ENCODE results near the gene MACF1. TPM values are rescaled to one million over a fixed set of nuclear protein-coding genes. Genes with fewer than 3 reads are reported as not detected.

MACF1 gene
- total RNA-seq, 2 donors from 2014 or later, result 169 to 292 TPM

GRCh38 chr1:39376656-39377055 is 172.2 kb downstream of the MACF1 start:
- H3K4me1 Mint-ChIP-seq (ENCODE audit: low read depth), result no peaks in the 10 kb centered on the region
- no peaks in the 10 kb centered on the region for H3K27me3 Mint-ChIP-seq (ENCODE audit: low read depth)
- no peaks in the 10 kb centered on the region for H3K9me3 Mint-ChIP-seq
- ATAC-seq (replicated peaks in 1 of 2) (no peak), DNase-seq (no peak)
- H3K27ac Mint-ChIP-seq, result no peak overlapping the region
- H3K36me3 Mint-ChIP-seq (ENCODE audit: insufficient read depth in 2 of 2), result peaks cover 9 to 27% of the 10 kb centered on the region in 2 donors
- H3K4me3 Mint-ChIP-seq, result no peak overlapping the region

- Mint-ChIP-seq H3K4me1 (ENCODE audit: low read depth) (no peaks in the 10 kb centered on the region), H3K27ac (no peak overlapping the region), H3K9me3 (no peaks in the 10 kb centered on the region), H3K4me3 (no peak overlapping the region), H3K27me3 (ENCODE audit: low read depth) (no peaks in the 10 kb centered on the region), H3K36me3 (ENCODE audit: insufficient read depth in 2 of 2) (peaks cover 5 to 17% of the 10 kb centered on the region in 2 donors)
- no peak for DNase-seq
- ATAC-seq (replicated peaks in 1 of 2), result no peak
Observed at GRCh38 chr1:39378377-39378776, 173.9 kb downstream of the MACF1 start.

- H3K27me3 Mint-ChIP-seq (ENCODE audit: low read depth), result no peaks in the 10 kb centered on the region
- no peak overlapping the region for H3K4me3 Mint-ChIP-seq
- ATAC-seq (replicated peaks in 1 of 2) (no peak), DNase-seq (no peak)
- peak overlapping the region; percentile 5 for H3K27ac Mint-ChIP-seq
- peaks cover 6 to 19% of the 10 kb centered on the region in 2 donors for H3K36me3 Mint-ChIP-seq (ENCODE audit: insufficient read depth in 2 of 2)
- H3K9me3 Mint-ChIP-seq, result no peaks in the 10 kb centered on the region
- no peaks in the 10 kb centered on the region for H3K4me1 Mint-ChIP-seq (ENCODE audit: low read depth)
Observed at GRCh38 chr1:39379187-39379586, 174.7 kb downstream of the MACF1 start.

GRCh38 chr1:39380036-39380435 is 175.5 kb downstream of the MACF1 start:
- Mint-ChIP-seq H3K27me3 (ENCODE audit: low read depth) (no peaks in the 10 kb centered on the region), H3K4me1 (ENCODE audit: low read depth) (no peaks in the 10 kb centered on the region), H3K27ac (no peak overlapping the region), H3K4me3 (no peak overlapping the region), H3K9me3 (no peaks in the 10 kb centered on the region), H3K36me3 (ENCODE audit: insufficient read depth in 2 of 2) (peaks cover 6 to 17% of the 10 kb centered on the region in 2 donors)
- ATAC-seq (replicated peaks in 1 of 2) (no peak), DNase-seq (no peak)

GRCh38 chr1:39381839-39382238 is 177.3 kb downstream of the MACF1 start:
- H3K4me3 Mint-ChIP-seq, result no peak overlapping the region
- no peaks in the 10 kb centered on the region for H3K9me3 Mint-ChIP-seq
- DNase-seq (no peak), ATAC-seq (replicated peaks in 1 of 2) (no peak)
- no peaks in the 10 kb centered on the region for H3K4me1 Mint-ChIP-seq (ENCODE audit: low read depth)
- H3K36me3 Mint-ChIP-seq (ENCODE audit: insufficient read depth in 2 of 2), result peaks cover 7 to 30% of the 10 kb centered on the region in 2 donors
- H3K27ac Mint-ChIP-seq, result no peak overlapping the region
- no peaks in the 10 kb centered on the region for H3K27me3 Mint-ChIP-seq (ENCODE audit: low read depth)

- peaks cover 6% of the 10 kb centered on the region for H3K4me1 Mint-ChIP-seq (ENCODE audit: low read depth)
- no peak overlapping the region for H3K4me3 Mint-ChIP-seq
- H3K9me3 Mint-ChIP-seq, result no peaks in the 10 kb centered on the region
- ATAC-seq (replicated peaks in 1 of 2) (no peak), DNase-seq (no peak)
- peak overlapping the region; percentile 29 for H3K27ac Mint-ChIP-seq
- H3K36me3 Mint-ChIP-seq (ENCODE audit: insufficient read depth in 2 of 2), result peaks cover 9 to 35% of the 10 kb centered on the region in 2 donors
- no peaks in the 10 kb centered on the region for H3K27me3 Mint-ChIP-seq (ENCODE audit: low read depth)
Observed at GRCh38 chr1:39384305-39384704, 179.8 kb downstream of the MACF1 start.

- ATAC-seq (replicated peaks in 1 of 2), result no peak
- no peak for DNase-seq
- H3K4me1 Mint-ChIP-seq (ENCODE audit: low read depth), result peaks cover 6% of the 10 kb centered on the region
- H3K27ac Mint-ChIP-seq, result peak overlapping the region; percentile 5
- H3K4me3 Mint-ChIP-seq, result no peak overlapping the region
- no peaks in the 10 kb centered on the region for H3K9me3 Mint-ChIP-seq
- H3K27me3 Mint-ChIP-seq (ENCODE audit: low read depth), result no peaks in the 10 kb centered on the region
- H3K36me3 Mint-ChIP-seq (ENCODE audit: insufficient read depth in 2 of 2), result peaks cover 14 to 40% of the 10 kb centered on the region in 2 donors
Observed at GRCh38 chr1:39385067-39385988, 180.8 kb downstream of the MACF1 start.

- peaks cover 17% of the 10 kb centered on the region for H3K4me1 Mint-ChIP-seq (ENCODE audit: low read depth)
- H3K36me3 Mint-ChIP-seq (ENCODE audit: insufficient read depth in 2 of 2), result peaks cover 14 to 35% of the 10 kb centered on the region in 2 donors
- H3K4me3 Mint-ChIP-seq, result no peak overlapping the region
- no peaks in the 10 kb centered on the region for H3K9me3 Mint-ChIP-seq
- peak overlapping the region; percentile 52 for H3K27ac Mint-ChIP-seq
- no peaks in the 10 kb centered on the region for H3K27me3 Mint-ChIP-seq (ENCODE audit: low read depth)
- ATAC-seq (replicated peaks in 1 of 2) (no peak), DNase-seq (no peak)
Observed at GRCh38 chr1:39386997-39387396, 182.5 kb downstream of the MACF1 start.

- H3K4me3 Mint-ChIP-seq, result no peak overlapping the region
Observed at GRCh38 chr1:39387452-39387851, 183.0 kb downstream of the MACF1 start.

GRCh38 chr1:39391691-39392679 is 187.5 kb downstream of the MACF1 start:
- H3K27ac Mint-ChIP-seq, result peak overlapping the region; percentile 87
- no peaks in the 10 kb centered on the region for H3K9me3 Mint-ChIP-seq
- peaks cover 63% of the 10 kb centered on the region for H3K4me1 Mint-ChIP-seq (ENCODE audit: low read depth)
- peak; percentile 8 to 19 for DNase-seq
- H3K27me3 Mint-ChIP-seq (ENCODE audit: low read depth), result no peaks in the 10 kb centered on the region
- peak overlapping the region in 1 of 2 donors; percentile 60 for H3K4me3 Mint-ChIP-seq
- peak; percentile 66 to 80 for ATAC-seq (replicated peaks in 1 of 2)
- H3K36me3 Mint-ChIP-seq (ENCODE audit: insufficient read depth in 2 of 2), result peaks cover 11 to 20% of the 10 kb centered on the region in 2 donors

More at GRCh38 chr1:39387452-39387851, 183.0 kb downstream of the MACF1 start:
- no peaks in the 10 kb centered on the region for H3K9me3 Mint-ChIP-seq
- no peak for DNase-seq
- no peaks in the 10 kb centered on the region for H3K27me3 Mint-ChIP-seq (ENCODE audit: low read depth)
- peaks cover 21% of the 10 kb centered on the region for H3K4me1 Mint-ChIP-seq (ENCODE audit: low read depth)
- no peak for ATAC-seq (replicated peaks in 1 of 2)
- peaks cover 15 to 34% of the 10 kb centered on the region in 2 donors for H3K36me3 Mint-ChIP-seq (ENCODE audit: insufficient read depth in 2 of 2)
- H3K27ac Mint-ChIP-seq, result peak overlapping the region; percentile 52

GRCh38 chr1:39392851-39393573 is 188.5 kb downstream of the MACF1 start:
- Mint-ChIP-seq H3K9me3 (no peaks in the 10 kb centered on the region), H3K27ac (peak overlapping the region; percentile 81), H3K4me3 (peak overlapping the region in 1 of 2 donors; percentile 60), H3K4me1 (ENCODE audit: low read depth) (peaks cover 67% of the 10 kb centered on the region), H3K36me3 (ENCODE audit: insufficient read depth in 2 of 2) (peaks cover 8 to 14% of the 10 kb centered on the region in 2 donors), H3K27me3 (ENCODE audit: low read depth) (no peaks in the 10 kb centered on the region)
- ATAC-seq (replicated peaks in 1 of 2) (no peak), DNase-seq (no peak)

GRCh38 chr1:39393645-39394044 is 189.2 kb downstream of the MACF1 start:
- Mint-ChIP-seq H3K4me3 (peak overlapping the region; percentile 15 to 27), H3K27ac (peak overlapping the region; percentile 50), H3K27me3 (ENCODE audit: low read depth) (no peaks in the 10 kb centered on the region), H3K9me3 (no peaks in the 10 kb centered on the region), H3K4me1 (ENCODE audit: low read depth) (peaks cover 74% of the 10 kb centered on the region), H3K36me3 (ENCODE audit: insufficient read depth in 2 of 2) (peaks cover 6 to 16% of the 10 kb centered on the region in 2 donors)
- ATAC-seq (replicated peaks in 1 of 2) (no peak), DNase-seq (no peak)
